Activated T-cell treated with anti-CD3 and anti-CD28 coated beads, Interleukin-2, amount 50 U/mL, for 1 hour (primary cell): ENCODE measurements around the gene SEZ6L.

Experiments
- DNase-seq: peaks from one replicate; pipeline ENCODE4 v3.0.0-alpha.2; 2020

SEZ6L gene

GRCh38 chr22:26185190-26185589, 15.9 kb downstream of the SEZ6L start:
- no peak for DNase-seq

GRCh38 chr22:26188341-26188740, 19.1 kb downstream of the SEZ6L start:
- DNase-seq: no peak

DNA sequence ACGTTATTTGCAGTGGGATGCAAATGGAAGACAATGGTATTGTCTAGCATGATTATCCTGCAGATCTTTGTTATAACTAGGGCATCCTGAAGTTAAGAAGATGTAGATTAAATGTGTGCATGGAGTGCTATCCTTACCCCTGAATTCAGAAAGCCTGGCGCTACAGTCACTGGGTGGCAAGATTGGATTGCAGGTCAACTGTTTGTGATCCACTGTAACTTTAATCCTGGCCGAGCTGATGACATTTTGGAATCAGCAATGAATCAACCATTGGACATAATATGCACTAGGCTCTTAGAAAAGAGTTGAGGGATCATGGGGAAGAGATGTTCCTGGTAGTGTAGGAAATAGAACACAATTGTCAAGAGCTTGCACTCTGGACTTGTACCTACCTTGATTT, 25.1 kb downstream of the SEZ6L start:
- DNase-seq: no peak

DNA sequence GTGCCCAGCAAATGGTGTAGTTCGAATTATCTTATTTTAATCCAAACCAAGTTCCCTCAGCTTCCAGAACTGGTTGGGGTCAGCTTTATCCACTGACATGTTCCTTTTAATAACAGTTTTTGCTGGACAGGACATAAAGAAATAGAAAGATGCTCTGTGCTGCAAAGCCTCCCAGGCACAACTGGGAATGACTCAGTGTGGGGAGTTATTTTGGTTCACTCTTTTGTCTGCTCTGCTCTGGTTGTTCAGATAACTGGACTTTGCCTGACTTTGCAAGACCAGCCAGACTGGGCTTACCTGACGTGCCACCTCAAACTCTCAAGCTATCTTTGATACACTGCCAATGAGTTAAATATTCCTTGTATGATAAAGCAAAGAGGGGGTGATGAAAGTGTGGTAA, 25.6 kb downstream of the SEZ6L start:
- no peak for DNase-seq

DNA sequence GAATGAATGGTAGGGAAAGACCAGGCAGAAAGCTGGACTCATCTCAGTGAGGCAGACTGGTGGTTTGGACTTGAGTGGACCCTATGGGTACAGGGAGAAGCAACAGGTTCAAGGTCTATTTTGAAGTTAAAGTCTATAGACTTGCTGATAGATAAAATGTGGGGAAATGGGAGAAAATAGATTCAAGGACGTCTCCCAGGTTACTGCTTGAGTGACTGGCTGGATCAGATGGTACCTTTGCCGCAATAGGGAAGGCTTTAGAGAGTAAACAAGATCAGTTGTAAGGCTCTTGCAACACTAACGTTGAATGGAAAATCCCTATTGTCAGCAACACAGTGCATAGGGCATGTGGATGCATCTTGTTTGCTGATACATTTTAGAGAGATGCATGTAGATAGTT, 27.4 kb downstream of the SEZ6L start:
- DNase-seq: no peak

- no peak for DNase-seq
Measured at GRCh38 chr22:26197425-26197824, 28.2 kb downstream of the SEZ6L start.

DNA sequence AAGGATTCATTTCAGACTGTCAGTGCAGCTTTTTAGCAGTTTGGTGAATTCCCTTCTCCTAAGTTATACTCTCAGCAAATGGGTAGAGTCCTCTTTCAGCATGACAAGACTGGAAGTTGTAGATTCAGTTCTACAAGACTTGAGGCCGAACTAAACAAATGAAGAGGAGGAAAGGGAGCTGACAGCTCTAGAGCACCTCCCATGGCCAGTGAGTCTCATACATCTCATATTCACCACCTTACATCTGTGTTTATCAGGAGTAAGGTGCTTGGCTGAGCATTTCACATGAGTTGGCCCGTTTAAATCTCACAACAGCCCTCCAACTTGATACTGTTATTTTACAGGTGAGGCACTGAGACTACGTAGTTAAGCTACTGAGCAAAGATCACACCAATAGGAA, 30.4 kb downstream of the SEZ6L start:
- DNase-seq: no peak

- DNase-seq: no peak
Measured at GRCh38 chr22:26202280-26202924, 33.1 kb downstream of the SEZ6L start.

DNA sequence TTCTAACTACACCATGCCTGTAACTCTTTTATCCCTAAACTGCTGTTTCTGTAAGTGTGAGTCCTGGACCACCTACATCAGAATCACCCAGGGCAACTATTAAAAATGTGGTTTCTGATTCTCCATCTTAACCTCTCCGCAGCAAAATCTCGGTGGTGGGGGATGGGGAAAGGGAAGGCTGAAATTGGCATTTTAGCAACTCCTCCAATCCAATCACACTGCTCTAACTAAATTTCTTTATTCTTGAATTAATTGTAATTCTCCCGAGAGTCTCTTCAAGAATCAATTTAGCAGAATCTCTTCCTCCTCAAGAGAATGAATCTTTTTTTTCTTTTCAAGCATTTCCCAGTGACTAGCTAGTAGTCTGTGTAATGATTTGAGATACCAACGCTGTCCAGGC, 36.2 kb downstream of the SEZ6L start:
- no peak for DNase-seq

- no peak for DNase-seq
Measured at GRCh38 chr22:26210334-26210733, 41.1 kb downstream of the SEZ6L start.

- no peak for DNase-seq
Measured at GRCh38 chr22:26213826-26214225, 44.6 kb downstream of the SEZ6L start.

GRCh38 chr22:26214466-26214865, 45.2 kb downstream of the SEZ6L start:
- DNase-seq: no peak

- no peak for DNase-seq
Measured at GRCh38 chr22:26215736-26216135, 46.5 kb downstream of the SEZ6L start.

DNA sequence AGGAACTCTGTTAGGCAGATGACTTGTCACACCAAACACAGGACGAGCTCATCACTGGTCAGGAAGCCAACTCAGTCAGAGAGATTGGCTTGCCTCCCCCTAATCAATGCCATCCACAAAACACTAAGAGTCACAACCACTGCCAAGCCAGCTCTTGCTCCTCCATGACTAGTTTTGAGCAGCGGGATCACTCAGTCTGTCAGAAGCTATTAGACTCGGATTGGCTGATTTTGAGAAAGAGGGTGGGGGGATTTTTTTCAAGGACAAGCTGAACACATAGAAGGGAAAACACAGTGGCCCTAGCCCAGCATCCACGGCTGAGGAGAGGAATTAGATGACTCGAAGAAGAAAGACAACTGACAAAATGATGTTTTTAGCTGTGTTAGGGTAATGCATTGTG, 55.9 kb downstream of the SEZ6L start:
- no peak for DNase-seq

DNA sequence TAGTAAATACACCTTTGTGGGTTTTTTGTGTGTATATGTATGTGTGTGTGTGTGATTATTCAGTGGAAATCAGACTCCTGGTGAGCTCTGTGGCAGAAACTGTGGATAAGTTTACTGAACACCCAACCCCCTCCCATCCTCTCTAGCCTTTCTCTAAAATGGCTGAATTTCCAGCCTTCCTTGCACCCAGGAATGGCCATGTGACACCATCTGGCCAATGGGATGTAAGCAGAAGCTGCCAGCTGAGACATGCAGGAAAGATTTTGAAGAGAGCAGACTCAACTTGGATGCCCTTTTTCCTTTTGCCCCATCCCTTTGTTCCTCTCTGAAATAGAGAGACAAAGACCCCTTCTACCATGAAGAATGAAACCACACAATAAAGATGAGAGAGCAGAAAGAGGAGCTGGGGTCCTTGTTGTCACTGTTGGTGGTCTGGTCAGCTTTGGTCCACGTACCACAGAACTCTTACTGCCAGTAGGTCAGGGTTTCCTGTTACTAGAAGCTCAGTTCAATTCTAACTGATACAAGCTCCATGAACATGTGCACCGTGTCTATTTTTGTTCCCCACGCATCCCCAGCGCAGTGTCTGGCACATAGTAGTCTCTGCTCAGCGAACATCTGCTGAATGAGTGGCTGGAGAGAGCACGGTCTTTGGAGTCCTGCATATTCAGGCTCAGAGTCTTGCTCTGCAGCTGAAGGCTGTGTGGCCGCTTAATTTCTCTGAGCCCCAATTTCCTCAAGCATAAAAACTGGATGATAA, 57.5 kb downstream of the SEZ6L start:
- DNase-seq: no peak

DNA sequence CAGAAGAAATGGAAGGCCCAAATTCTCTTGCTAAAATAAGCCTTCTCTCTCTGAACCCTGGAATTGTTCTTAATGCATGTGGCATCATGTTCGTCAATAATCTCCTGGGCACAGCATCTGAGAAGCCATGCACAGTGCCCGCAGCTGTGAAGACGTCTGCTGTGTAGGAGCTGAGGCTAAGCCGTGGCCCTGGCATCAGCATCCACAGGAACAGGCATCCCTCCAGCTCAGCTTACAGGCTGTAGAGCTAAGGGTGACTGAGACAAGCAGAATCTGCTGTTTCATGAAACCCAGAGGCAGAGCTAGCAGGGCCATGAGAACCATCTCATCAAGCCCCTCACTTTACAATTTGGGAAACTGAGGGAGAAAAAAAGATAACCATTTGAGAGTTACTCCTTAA, 60.6 kb downstream of the SEZ6L start:
- no peak for DNase-seq

DNA sequence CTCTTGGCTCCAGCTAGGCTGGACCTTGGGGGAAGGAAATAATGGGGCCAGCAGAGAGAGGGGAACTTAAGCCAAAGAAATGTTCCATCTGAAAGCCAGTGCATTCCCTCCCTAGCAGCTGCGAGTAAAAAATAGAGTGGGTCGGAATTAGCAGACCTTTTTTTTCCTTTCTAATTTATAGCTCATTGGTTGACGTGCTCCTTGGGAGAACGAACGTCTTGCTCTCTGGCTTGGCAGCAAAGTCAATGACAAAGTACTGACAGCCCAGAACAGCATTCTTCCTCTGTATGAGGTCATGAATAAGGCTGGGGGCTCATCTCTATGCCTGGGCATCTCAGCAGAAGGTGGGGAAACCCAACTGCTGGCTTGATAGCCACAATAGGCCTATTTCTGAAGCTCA, 65.0 kb downstream of the SEZ6L start:
- no peak for DNase-seq

- no peak for DNase-seq
Measured at GRCh38 chr22:26235792-26236487, 66.7 kb downstream of the SEZ6L start.

DNA sequence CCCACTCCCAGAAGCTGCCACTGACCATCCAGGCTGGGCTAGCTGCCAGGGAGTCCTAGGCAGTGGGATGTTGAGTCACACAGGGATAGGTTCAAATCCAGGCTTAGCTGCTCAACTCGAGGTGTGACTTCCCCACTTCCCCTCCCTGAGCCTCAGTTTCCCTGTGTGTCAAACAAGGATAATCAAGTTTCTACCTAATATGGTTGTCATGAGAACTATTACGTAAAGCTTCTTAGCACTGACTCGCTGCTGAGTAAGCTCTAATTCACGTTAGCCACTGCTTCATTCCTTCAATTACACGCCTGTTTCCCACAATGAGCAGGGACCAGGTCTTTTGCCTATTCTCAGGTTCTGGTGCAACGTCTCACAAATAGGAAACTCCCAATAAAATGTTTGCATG, 67.7 kb downstream of the SEZ6L start:
- no peak for DNase-seq

GRCh38 chr22:26238596-26238995, 69.3 kb downstream of the SEZ6L start:
- no peak for DNase-seq

GRCh38 chr22:26239581-26239980, 70.3 kb downstream of the SEZ6L start:
- no peak for DNase-seq

DNA sequence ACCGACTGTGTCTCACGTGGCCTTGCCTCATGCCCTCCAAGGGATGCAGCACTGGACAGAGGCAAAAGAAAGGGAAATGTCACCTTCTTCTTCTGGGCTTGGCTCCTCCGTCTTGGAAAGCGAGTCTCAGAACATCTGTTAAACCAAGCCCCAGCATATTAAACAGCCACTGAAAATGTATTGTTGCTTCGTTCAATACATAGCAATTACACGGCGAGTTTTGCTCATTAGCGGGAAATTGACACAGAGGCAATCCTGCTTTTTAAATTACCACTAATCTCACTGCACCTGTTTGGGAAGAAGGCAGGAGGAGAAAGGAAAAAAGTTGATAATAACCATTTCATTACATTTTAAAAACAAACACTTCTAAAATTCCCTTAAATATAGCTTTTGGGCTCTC, 72.1 kb downstream of the SEZ6L start:
- DNase-seq: no peak

GRCh38 chr22:26245001-26245400, 75.7 kb downstream of the SEZ6L start:
- DNase-seq: no peak

DNA sequence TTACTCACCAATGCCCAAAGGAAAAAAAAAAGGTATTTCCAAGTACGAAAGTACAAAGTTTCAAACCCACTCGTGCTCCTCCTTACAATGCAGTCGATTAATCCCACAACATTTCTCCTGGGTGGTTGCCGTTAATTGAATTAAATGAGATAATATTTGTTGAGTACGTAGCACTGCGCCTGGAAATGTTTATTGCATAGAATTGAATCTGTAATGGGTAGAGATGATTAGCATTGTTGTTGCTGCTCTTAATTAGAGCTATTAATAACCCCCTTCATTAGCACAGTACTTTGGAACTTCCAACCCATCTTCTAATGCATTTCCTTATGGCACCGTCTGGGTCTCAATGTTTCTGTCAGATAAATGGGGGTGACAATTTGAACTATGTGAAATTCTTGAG, 77.3 kb downstream of the SEZ6L start:
- DNase-seq: no peak
